ENCODE measurements around the gene GRIN1. TPM values are rescaled to one million over a fixed set of nuclear protein-coding genes. Genes with fewer than 3 reads are reported as not detected.

Gene GRIN1
- total RNA-seq, 4 donors from 2014 or later: 0.11 to 0.50 (median 0.19) TPM; not detected in 1

DNA sequence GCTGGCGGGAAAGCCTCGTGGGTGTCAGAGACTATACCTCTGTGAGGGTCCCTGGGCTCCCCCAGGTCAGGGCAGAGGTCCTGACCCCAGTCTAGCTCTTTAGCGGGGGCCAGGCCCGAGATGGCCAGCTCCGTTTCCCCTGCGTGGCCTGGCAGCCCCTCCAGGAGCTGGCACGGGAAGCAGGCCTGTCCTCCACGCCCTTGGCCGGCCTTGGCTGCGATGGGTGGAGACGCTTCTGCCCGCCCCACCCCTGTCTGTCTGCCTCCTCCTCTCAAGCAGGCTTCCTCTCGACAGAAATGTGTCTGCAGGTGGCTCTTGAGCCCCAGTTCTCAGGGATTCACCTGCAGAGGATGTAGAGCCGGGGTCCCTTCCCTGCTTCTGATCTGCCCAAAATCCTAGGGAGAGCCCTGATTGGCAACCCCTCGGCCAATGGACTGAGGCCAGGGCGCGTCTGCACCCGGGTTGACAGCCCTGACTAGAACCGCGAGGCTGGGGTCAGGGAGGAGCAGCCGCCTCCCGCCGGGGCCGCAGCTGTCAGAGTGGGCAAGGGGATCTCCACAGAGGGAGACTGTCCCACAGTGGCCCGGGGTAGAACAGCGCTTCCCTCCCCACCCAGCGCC lies 2.6 kb upstream of the GRIN1 start:
- Histone ChIP-seq H3K36me3 (no peaks in the 10 kb centered on the region), H3K9me3 (peaks cover 0 to 4% (median 0%) of the 10 kb centered on the region in 4 donors), H3K27me3 (peaks cover 0 to 96% (median 45%) of the 10 kb centered on the region in 4 donors), H3K4me1 (peaks cover 3 to 18% (median 10%) of the 10 kb centered on the region in 4 donors), H3K4me3 (no peak overlapping the region), H3K27ac (replicated peaks in 1 of 4) (no peak overlapping the region)
- no peak for DNase-seq (ENCODE audit: extremely low spot score)
- intact Hi-C loops (cut with DNase I): no loop called here
- 33% methylated on average over 14 of the region's 27 CpGs for WGBS
- TF ChIP-seq EP300 (IDR thresholded peaks at IDR 0.05): no peak
- TF ChIP-seq, protein P1, sequence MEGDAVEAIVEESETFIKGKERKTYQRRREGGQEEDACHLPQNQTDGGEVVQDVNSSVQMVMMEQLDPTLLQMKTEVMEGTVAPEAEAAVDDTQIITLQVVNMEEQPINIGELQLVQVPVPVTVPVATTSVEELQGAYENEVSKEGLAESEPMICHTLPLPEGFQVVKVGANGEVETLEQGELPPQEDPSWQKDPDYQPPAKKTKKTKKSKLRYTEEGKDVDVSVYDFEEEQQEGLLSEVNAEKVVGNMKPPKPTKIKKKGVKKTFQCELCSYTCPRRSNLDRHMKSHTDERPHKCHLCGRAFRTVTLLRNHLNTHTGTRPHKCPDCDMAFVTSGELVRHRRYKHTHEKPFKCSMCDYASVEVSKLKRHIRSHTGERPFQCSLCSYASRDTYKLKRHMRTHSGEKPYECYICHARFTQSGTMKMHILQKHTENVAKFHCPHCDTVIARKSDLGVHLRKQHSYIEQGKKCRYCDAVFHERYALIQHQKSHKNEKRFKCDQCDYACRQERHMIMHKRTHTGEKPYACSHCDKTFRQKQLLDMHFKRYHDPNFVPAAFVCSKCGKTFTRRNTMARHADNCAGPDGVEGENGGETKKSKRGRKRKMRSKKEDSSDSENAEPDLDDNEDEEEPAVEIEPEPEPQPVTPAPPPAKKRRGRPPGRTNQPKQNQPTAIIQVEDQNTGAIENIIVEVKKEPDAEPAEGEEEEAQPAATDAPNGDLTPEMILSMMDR (IDR thresholded peaks at IDR 0.05): no peak
- no peak for TF ChIP-seq POLR2AphosphoS5 (IDR thresholded peaks at IDR 0.05)
- no peak for TF ChIP-seq POLR2A (IDR thresholded peaks at IDR 0.05; ENCODE audit: low read depth)

GRCh38 chr9:137136881-137137607 lies 1.9 kb upstream of the GRIN1 start:
- Histone ChIP-seq H3K27me3 (peaks cover 0 to 96% (median 51%) of the 10 kb centered on the region in 4 donors), H3K27ac (replicated peaks in 1 of 4) (no peak overlapping the region), H3K4me1 (peaks cover 3 to 18% (median 10%) of the 10 kb centered on the region in 4 donors), H3K9me3 (peaks cover 0 to under 1% (median 0%) of the 10 kb centered on the region in 4 donors), H3K4me3 (no peak overlapping the region), H3K36me3 (no peaks in the 10 kb centered on the region)
- TF ChIP-seq EP300 (IDR thresholded peaks at IDR 0.05) (no peak), POLR2AphosphoS5 (IDR thresholded peaks at IDR 0.05) (no peak), POLR2A (IDR thresholded peaks at IDR 0.05; ENCODE audit: low read depth) (no peak)
- TF ChIP-seq, protein P1 (IDR thresholded peaks at IDR 0.05): no peak
- 71% methylated on average over 20 of the region's 23 CpGs for WGBS
- intact Hi-C loops (cut with DNase I): no loop called here
- no peak for DNase-seq (ENCODE audit: extremely low spot score)

DNA sequence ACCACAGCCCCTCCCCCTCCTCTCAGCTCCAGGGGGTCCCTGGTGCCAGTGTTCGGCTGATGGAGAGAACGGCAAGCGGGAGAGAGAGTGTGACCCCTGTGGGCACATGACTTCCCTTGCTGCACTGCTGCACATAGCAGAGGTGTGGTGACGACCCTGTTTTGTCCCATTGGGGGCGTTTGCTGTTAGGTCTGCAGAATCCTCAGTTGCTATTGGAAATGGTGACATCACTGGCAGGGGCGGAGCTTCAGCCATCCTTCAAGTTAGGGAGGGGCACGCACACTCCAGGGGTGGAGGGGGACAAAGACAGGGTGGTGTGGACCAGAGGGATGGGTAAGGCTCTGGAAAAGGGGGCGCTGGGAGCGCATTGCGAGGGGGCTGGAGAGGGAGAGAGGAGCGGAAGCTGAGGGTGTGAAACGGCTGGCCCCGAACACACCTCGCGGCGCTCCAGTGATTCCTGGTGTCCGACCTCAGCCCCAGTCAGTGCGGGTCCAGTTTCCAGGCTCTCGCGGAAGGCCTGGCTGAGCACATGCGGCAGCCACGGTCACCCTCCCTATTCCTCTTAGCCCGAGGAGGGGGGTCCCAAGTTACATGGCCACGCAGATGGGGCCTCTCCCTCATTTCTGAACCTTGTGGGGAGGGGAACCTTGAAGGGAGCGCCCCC lies 764 bp upstream of the GRIN1 start:
- peaks cover 3 to 18% (median 10%) of the 10 kb centered on the region in 4 donors for H3K4me1 ChIP-seq
- H3K9me3 ChIP-seq: no peaks in the 10 kb centered on the region
- H3K36me3 ChIP-seq: no peaks in the 10 kb centered on the region
- TF ChIP-seq POLR2A (IDR thresholded peaks at IDR 0.05; ENCODE audit: low read depth) (no peak), POLR2AphosphoS5 (IDR thresholded peaks at IDR 0.05) (no peak), EP300 (IDR thresholded peaks at IDR 0.05) (no peak)
- TF ChIP-seq, protein P1 (IDR thresholded peaks at IDR 0.05): no peak
- H3K27me3 ChIP-seq: peaks cover 0 to 98% (median 56%) of the 10 kb centered on the region in 4 donors
- no peak for DNase-seq (ENCODE audit: extremely low spot score)
- no peak overlapping the region for H3K27ac ChIP-seq (replicated peaks in 1 of 4)
- H3K4me3 ChIP-seq: no peak overlapping the region
- intact Hi-C loops (cut with DNase I): no loop called here
- 11% methylated on average over 15 of the region's 25 CpGs for WGBS

DNA sequence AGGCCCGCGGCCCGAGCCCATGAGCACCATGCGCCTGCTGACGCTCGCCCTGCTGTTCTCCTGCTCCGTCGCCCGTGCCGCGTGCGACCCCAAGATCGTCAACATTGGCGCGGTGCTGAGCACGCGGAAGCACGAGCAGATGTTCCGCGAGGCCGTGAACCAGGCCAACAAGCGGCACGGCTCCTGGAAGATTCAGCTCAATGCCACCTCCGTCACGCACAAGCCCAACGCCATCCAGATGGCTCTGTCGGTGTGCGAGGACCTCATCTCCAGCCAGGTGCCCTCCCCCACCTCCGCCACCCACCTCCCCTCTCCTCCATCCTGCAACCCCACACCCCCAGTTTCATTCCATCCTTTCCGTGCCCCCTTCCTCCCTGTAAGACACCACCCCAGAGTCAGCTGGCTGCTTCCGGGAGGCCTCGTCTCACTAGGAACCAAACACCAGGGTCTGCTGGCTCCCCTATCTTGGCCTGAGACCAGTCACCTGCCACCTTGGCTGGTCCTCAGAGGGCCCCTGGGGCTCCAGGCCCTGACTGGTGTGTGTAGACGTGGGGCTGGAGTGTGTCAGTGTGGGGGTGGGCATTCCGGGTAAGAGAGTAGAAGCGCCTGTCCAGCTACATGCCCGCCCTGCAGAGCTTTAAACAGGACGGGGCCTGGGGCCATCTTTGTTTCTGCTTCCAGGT lies 655 bp downstream of the GRIN1 start:
- Histone ChIP-seq H3K4me1 (peaks cover 3 to 18% (median 10%) of the 10 kb centered on the region in 4 donors), H3K27me3 (peaks cover 0 to 98% (median 55%) of the 10 kb centered on the region in 4 donors), H3K9me3 (no peaks in the 10 kb centered on the region), H3K4me3 (no peak overlapping the region), H3K36me3 (no peaks in the 10 kb centered on the region), H3K27ac (replicated peaks in 1 of 4) (no peak overlapping the region)
- DNase-seq (ENCODE audit: extremely low spot score): no peak
- WGBS: 45% methylated on average over 20 of the region's 37 CpGs
- TF ChIP-seq POLR2AphosphoS5 (IDR thresholded peaks at IDR 0.05) (no peak), POLR2A (IDR thresholded peaks at IDR 0.05; ENCODE audit: low read depth) (no peak), EP300 (IDR thresholded peaks at IDR 0.05) (no peak)
- TF ChIP-seq, protein P1 (IDR thresholded peaks at IDR 0.05): no peak
- intact Hi-C loops (cut with DNase I): no loop called here

Measured in esophagus muscularis mucosa (tissue), 4 donors.